ENCODE measurements around the gene MAG.

MAG gene

DNA sequence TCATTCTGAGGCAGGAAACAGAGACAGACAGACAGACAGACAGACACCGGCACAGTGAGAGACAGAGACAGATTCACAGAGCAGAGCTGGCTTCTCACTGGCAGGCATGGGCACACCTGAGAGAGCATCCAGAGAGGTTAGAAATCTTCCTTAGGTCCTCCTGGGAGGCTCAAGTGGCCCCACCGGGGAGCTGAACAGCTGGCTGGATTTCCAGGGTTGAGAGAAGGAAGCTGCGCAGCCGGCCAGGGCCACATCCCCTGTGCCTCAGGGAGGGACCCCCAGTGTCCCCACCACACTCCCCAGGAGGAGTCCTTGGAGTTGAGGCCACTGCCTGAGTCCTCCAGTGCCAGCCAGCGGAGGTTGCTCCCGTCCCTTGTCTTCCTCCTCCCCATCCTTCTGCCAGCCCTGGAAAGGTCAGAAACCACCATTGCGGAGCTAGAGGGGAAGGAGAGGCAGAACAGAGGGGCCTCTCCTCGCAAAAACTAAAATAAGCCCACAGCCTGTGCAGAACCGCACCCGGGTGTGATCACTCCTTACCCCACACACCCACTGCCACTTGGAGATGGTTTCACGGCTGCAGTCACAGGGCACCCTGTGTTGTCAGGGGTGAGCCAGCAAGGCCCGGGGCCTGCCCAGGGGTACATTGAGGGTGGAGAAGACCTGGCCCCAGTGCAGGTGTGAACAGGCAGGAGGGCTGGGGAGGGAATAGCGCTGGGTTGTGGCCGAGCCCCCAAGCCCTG, 70.5 kb downstream of the MAG start:
- DNase-seq (ENCODE audit: low read depth in 2 of 2) = no peak

DNA sequence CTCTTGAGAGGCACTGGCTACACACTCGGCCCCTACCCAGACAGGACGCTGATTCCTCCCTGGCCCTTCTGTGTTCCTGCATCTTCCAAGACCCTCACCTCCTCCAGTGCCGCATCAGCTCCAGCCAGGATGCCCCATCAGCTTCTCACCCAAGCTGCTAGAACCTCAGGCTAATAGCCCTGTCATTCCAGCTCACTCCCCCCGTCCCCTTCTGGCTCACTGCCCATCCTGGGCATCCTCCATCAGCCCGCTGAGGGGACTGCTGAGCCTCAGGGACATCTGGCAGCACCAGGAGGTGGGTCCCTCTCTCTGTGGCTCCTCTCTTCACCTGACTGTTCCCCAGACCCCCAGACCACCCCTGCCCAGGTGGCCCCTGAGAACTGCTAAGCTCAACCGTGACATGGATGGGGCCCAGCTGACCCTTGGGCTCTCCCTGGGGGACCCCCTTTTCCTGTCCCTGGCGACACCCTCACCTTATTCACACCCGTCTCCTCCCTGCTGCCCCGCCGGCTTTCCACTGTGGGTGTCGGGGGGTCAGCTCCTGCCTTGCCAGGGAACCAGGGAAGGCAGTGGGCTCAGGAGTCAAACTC, 71.1 kb downstream of the MAG start:
- no peak for DNase-seq (ENCODE audit: low read depth in 2 of 2)
